Colon (tissue), 2 donors: Measurements from ENCODE around the gene JPH4.

Experiments used
- FAIRE-seq: peaks from 2 replicates; lab custom pipeline; 2012; peaks lifted over from hg19 to GRCh38; lab: Jason Lieb, UNC
- donor health status: control.
- donor health status: control.

The JPH4 gene

DNA sequence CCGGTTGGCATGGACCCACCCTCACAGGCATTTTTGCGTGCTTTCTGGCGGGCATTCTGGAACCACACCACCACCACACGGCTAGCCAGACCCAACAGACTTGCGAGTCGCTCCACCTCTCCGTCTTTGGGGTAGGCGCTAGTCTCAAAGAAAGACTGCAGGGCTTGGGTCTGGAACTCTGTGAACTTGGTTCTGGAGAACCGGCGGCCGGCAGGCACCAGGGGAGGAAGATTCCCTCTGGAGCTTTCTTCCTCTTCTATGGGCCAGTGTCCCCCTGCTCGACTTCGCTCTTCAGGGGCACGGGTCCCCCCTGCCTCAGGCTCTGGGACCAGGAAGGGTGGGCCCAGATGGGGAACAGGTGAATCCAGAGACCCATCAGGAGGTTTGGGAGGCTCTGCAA lies 53.6 kb downstream of the JPH4 start:
- no peak for FAIRE-seq

DNA sequence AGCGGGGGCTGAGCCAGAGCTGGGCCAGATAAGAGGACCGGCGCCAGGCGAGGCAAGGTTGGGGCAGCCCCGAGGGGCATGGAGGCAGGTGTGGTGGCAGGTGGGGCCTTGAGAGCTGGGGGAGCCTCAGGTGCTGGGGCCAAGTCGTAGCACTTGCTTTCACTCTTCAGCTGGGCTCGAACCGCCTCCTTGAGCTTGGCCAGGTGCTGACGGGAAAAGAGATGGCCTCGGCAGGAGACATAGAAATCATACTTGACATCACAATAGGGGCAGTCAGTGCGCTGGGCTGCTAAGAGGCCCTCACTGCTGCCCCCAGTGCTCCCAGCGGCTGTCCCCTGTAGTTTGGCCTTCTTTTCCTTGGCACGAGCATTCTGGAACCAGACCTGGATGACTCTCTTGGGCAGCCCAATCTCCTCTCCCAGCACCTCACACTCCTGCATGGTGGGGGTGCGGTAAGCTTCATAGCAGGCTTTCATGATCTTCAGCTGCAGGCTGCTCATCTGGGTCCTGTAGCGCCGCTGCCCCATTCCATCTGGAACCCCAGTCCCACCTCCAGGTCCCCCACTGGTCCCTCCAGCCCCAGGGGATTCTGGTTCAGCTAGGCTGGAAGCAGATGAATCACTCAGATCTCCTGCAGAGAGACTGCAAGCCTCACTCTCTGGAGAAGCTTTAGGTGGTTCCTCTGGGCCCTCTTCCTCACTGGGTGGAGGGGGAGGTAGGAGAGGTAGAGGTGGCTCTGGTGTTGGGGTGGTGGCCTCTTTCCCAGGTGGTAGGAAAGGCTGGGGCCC lies 55.2 kb downstream of the JPH4 start:
- no peak for FAIRE-seq

DNA sequence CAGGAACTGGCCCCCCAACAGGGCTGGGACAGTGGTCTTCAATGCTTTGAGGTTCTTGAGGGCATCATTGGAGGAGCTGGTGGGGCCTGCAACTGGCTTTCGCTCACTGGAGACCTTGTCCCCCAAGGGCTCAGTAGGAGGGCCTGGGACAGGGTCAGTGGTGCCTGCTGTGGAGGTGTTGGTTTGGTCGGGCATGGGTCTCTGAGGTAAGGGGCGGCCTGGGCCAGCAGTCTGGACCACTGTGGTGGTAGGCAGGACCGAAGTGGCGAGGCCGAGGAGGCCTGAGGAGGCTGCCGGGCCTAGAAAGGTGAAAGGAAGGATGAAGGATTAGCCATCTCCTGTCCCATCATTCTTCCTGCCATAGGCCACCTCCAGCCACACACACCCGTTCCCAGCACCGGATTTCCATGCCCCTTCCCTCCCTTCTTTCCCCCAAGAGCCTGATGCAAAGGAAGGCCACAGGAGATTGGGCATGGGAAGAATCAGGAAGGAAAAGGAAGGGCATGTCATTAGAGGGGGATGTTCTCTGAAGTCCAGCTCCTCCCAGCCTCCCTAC lies 55.9 kb downstream of the JPH4 start:
- FAIRE-seq, result no peak

DNA sequence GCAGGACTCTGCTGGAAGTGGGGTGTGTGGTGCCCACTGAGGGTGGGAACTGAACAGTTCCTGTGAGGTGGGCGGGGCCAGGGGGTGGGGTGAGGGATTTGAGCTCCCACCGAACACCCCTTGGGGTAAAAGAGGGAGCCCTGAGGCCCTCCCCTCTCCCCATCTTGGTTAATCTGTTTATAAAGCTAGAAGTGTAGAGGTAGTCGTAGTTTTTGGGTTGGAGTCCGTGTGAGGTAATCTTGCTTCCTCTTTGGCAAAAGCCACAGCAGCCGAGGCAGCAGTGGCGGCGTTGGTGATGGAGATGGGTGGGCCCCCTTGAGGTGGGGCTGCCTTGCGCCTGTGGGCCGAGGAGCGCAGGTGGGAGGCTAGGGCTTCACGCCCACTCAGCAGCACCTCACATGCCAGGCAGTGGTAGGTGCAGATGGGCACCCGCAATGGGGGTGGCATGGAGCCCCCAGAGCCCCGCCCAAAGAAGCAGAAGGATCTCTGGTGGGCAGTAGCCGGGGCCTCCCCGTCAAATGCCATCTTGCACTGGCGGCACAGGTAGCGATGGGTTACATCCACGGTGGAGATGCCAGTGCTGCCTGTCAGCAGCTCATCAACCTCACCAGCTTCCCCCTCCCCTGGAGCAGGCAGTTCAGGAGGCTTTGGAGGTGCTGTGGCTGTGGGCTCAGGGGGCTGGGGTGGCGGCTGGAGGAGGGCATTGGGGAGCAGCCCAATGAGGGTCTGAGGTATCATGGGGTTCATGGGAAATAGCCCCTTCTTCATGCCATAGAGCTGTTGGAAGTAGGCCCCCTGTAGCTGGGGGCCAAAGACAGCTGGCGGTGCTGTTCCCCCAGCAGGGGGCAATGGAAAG lies 56.6 kb downstream of the JPH4 start:
- FAIRE-seq, result no peak

DNA sequence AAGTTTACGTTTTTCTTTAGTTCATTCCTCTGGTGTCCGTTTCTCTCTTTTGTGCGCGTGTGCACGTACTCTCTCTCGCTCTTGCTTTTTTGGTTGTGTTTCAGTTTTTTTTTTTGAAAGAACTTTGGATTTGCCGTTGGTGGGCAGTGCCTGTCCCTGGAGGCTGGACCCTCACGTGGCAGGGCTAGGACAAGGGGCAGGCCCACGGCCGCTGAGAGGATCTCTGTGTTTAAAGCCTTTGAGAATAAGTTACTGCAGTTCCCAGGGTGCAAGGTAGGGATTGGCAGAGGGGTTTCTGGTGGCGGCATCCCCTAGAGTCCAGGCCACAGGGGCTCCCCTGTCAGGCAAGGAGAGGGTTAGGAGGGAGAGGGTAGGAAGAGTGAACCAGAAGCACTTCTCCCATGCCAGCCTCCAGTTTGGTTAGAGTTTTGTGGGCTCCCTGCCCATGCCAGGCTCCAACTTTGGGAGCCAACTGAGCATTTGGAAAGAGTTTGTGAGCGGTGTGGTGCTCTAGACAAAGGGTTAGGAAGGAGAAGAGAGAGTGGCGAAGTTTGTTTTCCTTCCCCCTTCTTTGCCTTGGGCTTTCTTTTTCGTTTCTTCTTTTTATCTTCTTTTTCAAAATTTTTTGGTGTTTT lies 57.6 kb downstream of the JPH4 start:
- no peak for FAIRE-seq

DNA sequence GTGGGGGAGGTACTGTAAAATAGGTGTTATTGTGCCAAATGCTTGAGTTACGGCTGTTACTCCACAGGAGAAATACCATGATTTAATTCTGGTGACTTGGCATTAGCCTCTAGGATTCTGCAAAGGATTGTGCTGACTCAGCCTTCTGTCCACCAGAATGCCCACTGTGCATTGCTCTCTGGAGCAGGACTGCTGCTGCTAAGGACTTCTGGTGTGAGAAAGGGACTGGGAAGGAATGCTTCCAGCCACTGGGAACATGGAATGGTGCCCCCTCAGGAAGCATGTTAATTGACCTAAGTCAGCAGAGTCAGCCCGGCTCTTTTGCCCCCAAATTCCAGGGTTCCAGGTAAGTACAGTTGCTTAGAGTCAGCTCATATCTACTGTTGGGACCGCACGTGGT lies 59.9 kb downstream of the JPH4 start:
- no peak for FAIRE-seq
